Choroid plexus epithelial cell (primary cell): ENCODE results near the gene SRPX2.

Experiments
- DNase-seq: peaks from one replicate; pipeline ENCODE4 v3.0.0-alpha.2; 2010; ENCODE audit warnings: low read depth
- H3K4me3 ChIP-seq: 2 replicates; pipeline ENCODE4 v1.5.1; 2011; ENCODE audit warnings: low read depth, mild to moderate bottlenecking, control low read depth, low read length, moderate library complexity
- CTCF ChIP-seq: conservative IDR thresholded peaks from 2 replicates; pipeline ENCODE4 v1.5.1; 2011; ENCODE audit warnings: low read depth, mild to moderate bottlenecking, control low read depth, inconsistent platforms, low read length, moderate library complexity

The SRPX2 gene

GRCh38 chrX:100659431-100660137 lies 15.6 kb downstream of the SRPX2 start:
- DNase-seq, result peak; percentile 39
- no peak overlapping the region for H3K4me3 ChIP-seq

GRCh38 chrX:100662170-100662569 lies 18.2 kb downstream of the SRPX2 start:
- H3K4me3 ChIP-seq, result no peak overlapping the region
- TF ChIP-seq CTCF, result no peak
- DNase-seq, result no peak

More at GRCh38 chrX:100659431-100660137, 15.6 kb downstream of the SRPX2 start:
- no peak for TF ChIP-seq CTCF

- no peak overlapping the region for H3K4me3 ChIP-seq
- DNase-seq, result peak; percentile 79
- no peak for TF ChIP-seq CTCF
These were observed 18.8 kb downstream of the SRPX2 start for GRCh38 chrX:100662796-100663195.

GRCh38 chrX:100663642-100664041 lies 19.6 kb downstream of the SRPX2 start:
- no peak for TF ChIP-seq CTCF
- DNase-seq, result no peak
- no peak overlapping the region for H3K4me3 ChIP-seq

- no peak for DNase-seq
- TF ChIP-seq CTCF, result no peak
- H3K4me3 ChIP-seq, result no peak overlapping the region
These were observed 29.0 kb downstream of the SRPX2 start for GRCh38 chrX:100672966-100673365.

- DNase-seq, result peak; percentile 94
- TF ChIP-seq CTCF, result no peak
- H3K4me3 ChIP-seq, result no peak overlapping the region
These were observed 29.5 kb downstream of the SRPX2 start for GRCh38 chrX:100673397-100673953.

- no peak overlapping the region for H3K4me3 ChIP-seq
- no peak for DNase-seq
- TF ChIP-seq CTCF, result no peak
These were observed 30.7 kb downstream of the SRPX2 start for GRCh38 chrX:100674705-100675104.
